HepG2 (cell line): ENCODE data around the gene SPOP. TPM values are rescaled to one million over a fixed set of nuclear protein-coding genes. Genes with fewer than 3 reads are reported as not detected.

Experiments
- CENPT ChIP-seq: sonication (generic); formaldehyde crosslinking; IDR thresholded peaks from 2 replicates; pipeline ENCODE4 v1.8.0; 2022; ENCODE audit warnings: low read depth, mild to moderate bottlenecking, moderate library complexity, missing genetic modification reagents
- ESRRA ChIP-seq: sonication (generic); formaldehyde crosslinking; IDR thresholded peaks from 2 replicates; pipeline ENCODE4 v1.5.1; 2020; ENCODE audit warnings: mild to moderate bottlenecking, low read depth, missing genetic modification reagents
- FOSL1 ChIP-seq: sonication (generic); formaldehyde crosslinking; IDR thresholded peaks from 2 replicates; pipeline ENCODE4 v1.9.0; 2021; ENCODE audit warnings: missing genetic modification reagents, borderline replicate concordance
- HHEX ChIP-seq: IDR thresholded peaks from 2 replicates; pipeline ENCODE4 v1.6.1; 2016; ENCODE audit warnings: control low read depth
- HNRNPH1 ChIP-seq: fragments of 200-400 bp; formaldehyde crosslinking; optimal IDR thresholded peaks from 2 replicates; pipeline ENCODE3; 2017; ENCODE audit warnings: mild to moderate bottlenecking, low read depth, low read length
- KDM1A ChIP-seq: IDR thresholded peaks from 2 replicates; pipeline ENCODE4 v1.6.1; 2016; ENCODE audit warnings: missing compliant biosample characterization
- NR2F2 ChIP-seq: IDR thresholded peaks from 2 replicates; pipeline ENCODE4 v1.6.1; 2012; ENCODE audit warnings: low read depth, inconsistent platforms, borderline replicate concordance
- PAX8 ChIP-seq: sonication (generic); formaldehyde crosslinking; IDR thresholded peaks from 2 replicates; pipeline ENCODE4 v1.8.0; 2022; ENCODE audit warnings: mild to moderate bottlenecking, missing genetic modification reagents, borderline replicate concordance
- SALL2 ChIP-seq: sonication (generic); formaldehyde crosslinking; IDR thresholded peaks from 2 replicates; pipeline ENCODE4 v1.8.1; 2023; ENCODE audit warnings: mild to moderate bottlenecking, missing genetic modification reagents, inconsistent platforms
- TEAD2 ChIP-seq: sonication (generic); formaldehyde crosslinking; IDR thresholded peaks from 2 replicates; pipeline ENCODE4 v1.9.0; 2021; ENCODE audit warnings: missing genetic modification reagents
- ZKSCAN8 ChIP-seq: IDR thresholded peaks from 2 replicates; pipeline ENCODE4 v1.6.1; 2016; ENCODE audit warnings: borderline replicate concordance, missing genetic modification reagents, missing compliant biosample characterization
- ZNF10 ChIP-seq: sonication (generic); formaldehyde crosslinking; IDR thresholded peaks from 2 replicates; pipeline ENCODE4 v1.4.0; 2020; ENCODE audit warnings: mild to moderate bottlenecking, low read depth, missing genetic modification reagents, borderline replicate concordance
- ZNF207 ChIP-seq: fragments of 450-650 bp; IDR thresholded peaks from 2 replicates; pipeline ENCODE4 v1.6.1; 2016; ENCODE audit warnings: antibody characterized with exemption, borderline replicate concordance
- ZNF225 ChIP-seq: sonication (generic); formaldehyde crosslinking; IDR thresholded peaks from 2 replicates; pipeline ENCODE4 v1.4.0; 2020; ENCODE audit warnings: mild to moderate bottlenecking, missing genetic modification reagents
- ZNF256 ChIP-seq: sonication (generic); formaldehyde crosslinking; conservative IDR thresholded peaks from 2 replicates; pipeline ENCODE4 v1.4.0; 2020; ENCODE audit warnings: missing genetic modification reagents
- ZNF616 ChIP-seq: sonication (generic); formaldehyde crosslinking; IDR thresholded peaks from 2 replicates; pipeline ENCODE4 v1.5.0; 2020; ENCODE audit warnings: low read depth, mild to moderate bottlenecking, missing genetic modification reagents
- ZNF775 ChIP-seq: sonication (generic); formaldehyde crosslinking; IDR thresholded peaks from 2 replicates; pipeline ENCODE4 v1.4.0; 2020; ENCODE audit warnings: missing genetic modification reagents, mild to moderate bottlenecking, moderate library complexity, borderline replicate concordance
- ZNF879 ChIP-seq: sonication (generic); formaldehyde crosslinking; IDR thresholded peaks from 2 replicates; pipeline ENCODE4 v1.8.1; 2023; ENCODE audit warnings: missing genetic modification reagents
- polyA plus RNA-seq, 8 experiments: library from polyadenylated mRNA; depleted of rRNA in 3 of 8; stranded (reverse) in 7 of 8; unstranded in 1 of 8; fragments of >200 nt; fragmentation: Illumina TruSeq in 4 of 8; extraction: Trizol in 4 of 8; gene quantifications; 2 replicates each; pipeline versions ENCODE4 v1.2.1 to v1.2.3, GENCODE V29; 2011 to 2016; ENCODE audit warnings: low read depth in 4 of 8, missing spikeins in 1 of 8, mixed read lengths in 1 of 8; ENCODE audit not compliant: insufficient read depth in 1 of 8
- total RNA-seq, 5 experiments: library from RNA; depleted of rRNA; stranded (reverse); fragments of >200 nt; fragmentation: Illumina TruSeq; extraction: Trizol; gene quantifications; 2 replicates each; pipeline ENCODE4 v1.2.3, GENCODE V29; 2016; ENCODE audit warnings: low read depth in 1 of 5
- TF ChIP-seq, protein P1 (sequence below): sonication (generic); formaldehyde crosslinking; IDR thresholded peaks from 2 replicates; pipeline ENCODE4 v1.5.1; 2020; ENCODE audit warnings: mild to moderate bottlenecking, missing genetic modification reagents, borderline replicate concordance
- TF ChIP-seq, protein P2 (sequence below): sonication (generic); formaldehyde crosslinking; IDR thresholded peaks from 2 replicates; pipeline ENCODE4 v1.5.1; 2020; ENCODE audit warnings: missing genetic modification reagents, mild to moderate bottlenecking, borderline replicate concordance
- TF ChIP-seq, protein P3 (sequence below): sonication (generic); formaldehyde crosslinking; IDR thresholded peaks from 2 replicates; pipeline ENCODE4 v1.4.0; 2020; ENCODE audit warnings: mild to moderate bottlenecking, missing genetic modification reagents
- TF ChIP-seq, protein P4 (sequence below): sonication (generic); formaldehyde crosslinking; IDR thresholded peaks from 2 replicates; pipeline ENCODE4 v1.5.1; 2020; ENCODE audit warnings: mild to moderate bottlenecking, missing genetic modification reagents, moderate library complexity

SPOP gene
- total and polyA plus RNA-seq, 2 of the 13 experiments (the other 11 are each of a cell fraction or from before 2014, with no cell fraction given): 52.8 to 60.8 TPM

DNA sequence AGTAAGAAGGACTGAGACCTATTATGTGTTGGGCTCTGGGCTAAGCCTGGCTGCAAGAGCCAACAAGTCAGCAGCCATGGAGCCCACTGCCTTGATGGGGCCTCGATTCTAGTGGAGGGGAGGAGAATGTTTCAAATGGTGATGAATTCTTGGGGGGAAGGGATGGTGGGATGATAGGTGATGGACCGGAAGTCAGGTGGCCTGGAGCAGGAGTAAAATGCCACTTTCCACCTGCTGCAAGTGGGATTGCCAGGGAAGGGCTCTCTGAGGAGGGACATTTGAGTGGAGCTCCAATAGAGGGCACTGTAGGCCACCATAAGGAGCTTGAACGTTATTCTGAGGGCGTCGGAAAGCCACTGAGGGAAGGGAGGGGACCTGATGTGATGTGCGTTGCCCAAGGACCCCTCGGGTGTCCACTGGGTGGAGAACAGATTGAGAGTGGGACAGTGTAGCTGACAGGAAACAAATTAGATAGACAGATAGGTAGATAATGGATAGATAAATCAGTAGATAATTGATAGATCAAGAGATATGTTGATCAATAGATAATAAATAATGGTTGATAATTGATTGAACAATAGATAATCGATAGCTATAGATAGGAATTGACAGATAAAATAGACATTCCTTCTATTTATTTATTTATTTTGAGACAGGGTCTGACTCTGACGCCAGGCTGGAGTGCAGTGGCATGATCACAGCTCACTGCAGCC is 120.4 kb downstream of the SPOP start (continued):
- TF ChIP-seq ZNF616 (no peak), HNRNPH1 (no peak), KDM1A (no peak), ESRRA (no peak), ZNF775 (CRISPR knock-in tag) (no peak), ZNF879 (CRISPR knock-in tag) (no peak), HHEX (CRISPR knock-in tag) (no peak), PAX8 (no peak), ZNF225 (CRISPR knock-in tag) (peak; percentile 45; the same call in 1 of the 2 replicates), SALL2 (CRISPR knock-in tag) (no peak), FOSL1 (CRISPR knock-in tag) (no peak), TEAD2 (CRISPR knock-in tag) (no peak), ZNF10 (no peak), CENPT (CRISPR knock-in tag) (no peak), ZNF256 (CRISPR knock-in tag) (no peak), ZKSCAN8 (CRISPR knock-in tag) (no peak), ZNF207 (no peak), NR2F2 (no peak)
- TF ChIP-seq, protein P1, sequence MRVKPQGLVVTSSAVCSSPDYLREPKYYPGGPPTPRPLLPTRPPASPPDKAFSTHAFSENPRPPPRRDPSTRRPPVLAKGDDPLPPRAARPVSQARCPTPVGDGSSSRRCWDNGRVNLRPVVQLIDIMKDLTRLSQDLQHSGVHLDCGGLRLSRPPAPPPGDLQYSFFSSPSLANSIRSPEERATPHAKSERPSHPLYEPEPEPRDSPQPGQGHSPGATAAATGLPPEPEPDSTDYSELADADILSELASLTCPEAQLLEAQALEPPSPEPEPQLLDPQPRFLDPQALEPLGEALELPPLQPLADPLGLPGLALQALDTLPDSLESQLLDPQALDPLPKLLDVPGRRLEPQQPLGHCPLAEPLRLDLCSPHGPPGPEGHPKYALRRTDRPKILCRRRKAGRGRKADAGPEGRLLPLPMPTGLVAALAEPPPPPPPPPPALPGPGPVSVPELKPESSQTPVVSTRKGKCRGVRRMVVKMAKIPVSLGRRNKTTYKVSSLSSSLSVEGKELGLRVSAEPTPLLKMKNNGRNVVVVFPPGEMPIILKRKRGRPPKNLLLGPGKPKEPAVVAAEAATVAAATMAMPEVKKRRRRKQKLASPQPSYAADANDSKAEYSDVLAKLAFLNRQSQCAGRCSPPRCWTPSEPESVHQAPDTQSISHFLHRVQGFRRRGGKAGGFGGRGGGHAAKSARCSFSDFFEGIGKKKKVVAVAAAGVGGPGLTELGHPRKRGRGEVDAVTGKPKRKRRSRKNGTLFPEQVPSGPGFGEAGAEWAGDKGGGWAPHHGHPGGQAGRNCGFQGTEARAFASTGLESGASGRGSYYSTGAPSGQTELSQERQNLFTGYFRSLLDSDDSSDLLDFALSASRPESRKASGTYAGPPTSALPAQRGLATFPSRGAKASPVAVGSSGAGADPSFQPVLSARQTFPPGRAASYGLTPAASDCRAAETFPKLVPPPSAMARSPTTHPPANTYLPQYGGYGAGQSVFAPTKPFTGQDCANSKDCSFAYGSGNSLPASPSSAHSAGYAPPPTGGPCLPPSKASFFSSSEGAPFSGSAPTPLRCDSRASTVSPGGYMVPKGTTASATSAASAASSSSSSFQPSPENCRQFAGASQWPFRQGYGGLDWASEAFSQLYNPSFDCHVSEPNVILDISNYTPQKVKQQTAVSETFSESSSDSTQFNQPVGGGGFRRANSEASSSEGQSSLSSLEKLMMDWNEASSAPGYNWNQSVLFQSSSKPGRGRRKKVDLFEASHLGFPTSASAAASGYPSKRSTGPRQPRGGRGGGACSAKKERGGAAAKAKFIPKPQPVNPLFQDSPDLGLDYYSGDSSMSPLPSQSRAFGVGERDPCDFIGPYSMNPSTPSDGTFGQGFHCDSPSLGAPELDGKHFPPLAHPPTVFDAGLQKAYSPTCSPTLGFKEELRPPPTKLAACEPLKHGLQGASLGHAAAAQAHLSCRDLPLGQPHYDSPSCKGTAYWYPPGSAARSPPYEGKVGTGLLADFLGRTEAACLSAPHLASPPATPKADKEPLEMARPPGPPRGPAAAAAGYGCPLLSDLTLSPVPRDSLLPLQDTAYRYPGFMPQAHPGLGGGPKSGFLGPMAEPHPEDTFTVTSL (CRISPR knock-in tag): no peak
- TF ChIP-seq, protein P2, sequence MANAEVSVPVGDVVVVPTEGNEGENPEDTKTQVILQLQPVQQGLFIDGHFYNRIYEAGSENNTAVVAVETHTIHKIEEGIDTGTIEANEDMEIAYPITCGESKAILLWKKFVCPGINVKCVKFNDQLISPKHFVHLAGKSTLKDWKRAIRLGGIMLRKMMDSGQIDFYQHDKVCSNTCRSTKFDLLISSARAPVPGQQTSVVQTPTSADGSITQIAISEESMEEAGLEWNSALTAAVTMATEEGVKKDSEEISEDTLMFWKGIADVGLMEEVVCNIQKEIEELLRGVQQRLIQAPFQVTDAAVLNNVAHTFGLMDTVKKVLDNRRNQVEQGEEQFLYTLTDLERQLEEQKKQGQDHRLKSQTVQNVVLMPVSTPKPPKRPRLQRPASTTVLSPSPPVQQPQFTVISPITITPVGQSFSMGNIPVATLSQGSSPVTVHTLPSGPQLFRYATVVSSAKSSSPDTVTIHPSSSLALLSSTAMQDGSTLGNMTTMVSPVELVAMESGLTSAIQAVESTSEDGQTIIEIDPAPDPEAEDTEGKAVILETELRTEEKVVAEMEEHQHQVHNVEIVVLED (CRISPR knock-in tag): no peak
- TF ChIP-seq, protein P3, sequence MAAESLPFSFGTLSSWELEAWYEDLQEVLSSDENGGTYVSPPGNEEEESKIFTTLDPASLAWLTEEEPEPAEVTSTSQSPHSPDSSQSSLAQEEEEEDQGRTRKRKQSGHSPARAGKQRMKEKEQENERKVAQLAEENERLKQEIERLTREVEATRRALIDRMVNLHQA (CRISPR knock-in tag): no peak
- TF ChIP-seq, protein P4, sequence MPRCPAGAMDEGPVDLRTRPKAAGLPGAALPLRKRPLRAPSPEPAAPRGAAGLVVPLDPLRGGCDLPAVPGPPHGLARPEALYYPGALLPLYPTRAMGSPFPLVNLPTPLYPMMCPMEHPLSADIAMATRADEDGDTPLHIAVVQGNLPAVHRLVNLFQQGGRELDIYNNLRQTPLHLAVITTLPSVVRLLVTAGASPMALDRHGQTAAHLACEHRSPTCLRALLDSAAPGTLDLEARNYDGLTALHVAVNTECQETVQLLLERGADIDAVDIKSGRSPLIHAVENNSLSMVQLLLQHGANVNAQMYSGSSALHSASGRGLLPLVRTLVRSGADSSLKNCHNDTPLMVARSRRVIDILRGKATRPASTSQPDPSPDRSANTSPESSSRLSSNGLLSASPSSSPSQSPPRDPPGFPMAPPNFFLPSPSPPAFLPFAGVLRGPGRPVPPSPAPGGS (CRISPR knock-in tag): no peak
